Left ventricle myocardium inferior (tissue), 1 donor: ENCODE results near the gene SLC35A2. TPM values are rescaled to one million over a fixed set of nuclear protein-coding genes. Genes with fewer than 3 reads are reported as not detected.

Experiments
- DNase-seq: peaks from one replicate; pipeline ENCODE4 v3.0.0-alpha.2; 2020
- H3K27ac ChIP-seq: fragments of 200-600 bp; replicated peaks from 2 replicates; pipeline ENCODE4 v1.8.0; 2021
- H3K27me3 ChIP-seq: fragments of 200-600 bp; 2 replicates; pipeline ENCODE4 v1.8.0; 2021; ENCODE audit warnings: low read depth
- H3K36me3 ChIP-seq: fragments of 200-600 bp; 2 replicates; pipeline ENCODE4 v1.8.0; 2021
- H3K4me1 ChIP-seq: fragments of 200-600 bp; 2 replicates; pipeline ENCODE4 v1.8.0; 2021
- H3K4me3 ChIP-seq: fragments of 200-600 bp; 2 replicates; pipeline ENCODE4 v1.8.0; 2021; ENCODE audit warnings: mild to moderate bottlenecking, moderate library complexity
- H3K9me3 ChIP-seq: fragments of 200-600 bp; replicated peaks from 2 replicates; pipeline ENCODE4 v1.8.0; 2021
- intact Hi-C: fragments of 100-400 bp; cut with micrococcal nuclease; formaldehyde crosslinking; loops from one replicate; pipeline ENCODE4 v1.11.0; 2022
- total RNA-seq: library from RNA; stranded (reverse); fragmentation: NEBNext Ultra II Directional; extraction: Animal tissue kit (Norgen Biotek cat#: 25700); gene quantifications from one replicate; pipeline ENCODE4 v1.2.1, GENCODE V29; 2021
- TF ChIP-seq, protein P1 (sequence below): fragments of 200-600 bp; IDR thresholded peaks from 2 replicates; pipeline ENCODE4 v1.8.0; 2021; ENCODE audit warnings: antibody characterized with exemption, mild to moderate bottlenecking, borderline replicate concordance
- donor health status: DM: no; HTN: yes; CAD: no; lungs with severe emphysema.

The SLC35A2 gene
- total RNA-seq, 1 donor from 2014 or later = 10.4 TPM

GRCh38 chrX:48897625-48898306 is 13.7 kb downstream of the SLC35A2 start, which contains the start of the genes PQBP1 and TIMM17B:
Gene PQBP1, plus strand, starts transcription at chrX:48897930. Its CDS starts 580 bp downstream, at chrX:48898510.
Gene TIMM17B, minus strand, starts transcription at chrX:48897768. Its CDS starts 19 bp downstream, at chrX:48897749.
- Histone ChIP-seq H3K36me3 (peaks cover 36% of the 10 kb centered on the region), H3K4me1 (peaks cover 24% of the 10 kb centered on the region), H3K27me3 (no peaks in the 10 kb centered on the region), H3K9me3 (no peaks in the 10 kb centered on the region), H3K27ac (peak within 1 kb of the TSS; percentile 94), H3K4me3 (peak within 1 kb of the TSS; percentile 82)
- intact Hi-C loops = no loop called here
- TF ChIP-seq, protein P1, sequence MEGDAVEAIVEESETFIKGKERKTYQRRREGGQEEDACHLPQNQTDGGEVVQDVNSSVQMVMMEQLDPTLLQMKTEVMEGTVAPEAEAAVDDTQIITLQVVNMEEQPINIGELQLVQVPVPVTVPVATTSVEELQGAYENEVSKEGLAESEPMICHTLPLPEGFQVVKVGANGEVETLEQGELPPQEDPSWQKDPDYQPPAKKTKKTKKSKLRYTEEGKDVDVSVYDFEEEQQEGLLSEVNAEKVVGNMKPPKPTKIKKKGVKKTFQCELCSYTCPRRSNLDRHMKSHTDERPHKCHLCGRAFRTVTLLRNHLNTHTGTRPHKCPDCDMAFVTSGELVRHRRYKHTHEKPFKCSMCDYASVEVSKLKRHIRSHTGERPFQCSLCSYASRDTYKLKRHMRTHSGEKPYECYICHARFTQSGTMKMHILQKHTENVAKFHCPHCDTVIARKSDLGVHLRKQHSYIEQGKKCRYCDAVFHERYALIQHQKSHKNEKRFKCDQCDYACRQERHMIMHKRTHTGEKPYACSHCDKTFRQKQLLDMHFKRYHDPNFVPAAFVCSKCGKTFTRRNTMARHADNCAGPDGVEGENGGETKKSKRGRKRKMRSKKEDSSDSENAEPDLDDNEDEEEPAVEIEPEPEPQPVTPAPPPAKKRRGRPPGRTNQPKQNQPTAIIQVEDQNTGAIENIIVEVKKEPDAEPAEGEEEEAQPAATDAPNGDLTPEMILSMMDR = no peak
- peak; percentile 89 for DNase-seq

GRCh38 chrX:48897157-48897624 is 14.3 kb downstream of the SLC35A2 start:
- Histone ChIP-seq H3K4me1 (peaks cover 25% of the 10 kb centered on the region), H3K27me3 (no peaks in the 10 kb centered on the region), H3K27ac (peak overlapping the region; percentile 94), H3K4me3 (peak overlapping the region; percentile 82), H3K36me3 (peaks cover 30% of the 10 kb centered on the region), H3K9me3 (no peaks in the 10 kb centered on the region)
- intact Hi-C loops = no loop called here
- TF ChIP-seq, protein P1 = no peak
- peak; percentile 60 for DNase-seq

- Histone ChIP-seq H3K4me3 (peak overlapping the region; percentile 82), H3K9me3 (no peaks in the 10 kb centered on the region), H3K4me1 (peaks cover 30% of the 10 kb centered on the region), H3K27me3 (no peaks in the 10 kb centered on the region), H3K36me3 (peaks cover 24% of the 10 kb centered on the region), H3K27ac (peak overlapping the region; percentile 94)
- DNase-seq = no peak
- TF ChIP-seq, protein P1 = no peak
- intact Hi-C loops = no loop called here
Measured at GRCh38 chrX:48896611-48897011, 14.8 kb downstream of the SLC35A2 start.

GRCh38 chrX:48894891-48895290 is 16.6 kb downstream of the SLC35A2 start:
- TF ChIP-seq, protein P1 = no peak
- Histone ChIP-seq H3K9me3 (no peaks in the 10 kb centered on the region), H3K4me3 (no peak overlapping the region), H3K27ac (no peak overlapping the region), H3K27me3 (no peaks in the 10 kb centered on the region), H3K4me1 (peaks cover 30% of the 10 kb centered on the region), H3K36me3 (peaks cover 19% of the 10 kb centered on the region)
- no peak for DNase-seq
- intact Hi-C loops = no loop called here

DNA sequence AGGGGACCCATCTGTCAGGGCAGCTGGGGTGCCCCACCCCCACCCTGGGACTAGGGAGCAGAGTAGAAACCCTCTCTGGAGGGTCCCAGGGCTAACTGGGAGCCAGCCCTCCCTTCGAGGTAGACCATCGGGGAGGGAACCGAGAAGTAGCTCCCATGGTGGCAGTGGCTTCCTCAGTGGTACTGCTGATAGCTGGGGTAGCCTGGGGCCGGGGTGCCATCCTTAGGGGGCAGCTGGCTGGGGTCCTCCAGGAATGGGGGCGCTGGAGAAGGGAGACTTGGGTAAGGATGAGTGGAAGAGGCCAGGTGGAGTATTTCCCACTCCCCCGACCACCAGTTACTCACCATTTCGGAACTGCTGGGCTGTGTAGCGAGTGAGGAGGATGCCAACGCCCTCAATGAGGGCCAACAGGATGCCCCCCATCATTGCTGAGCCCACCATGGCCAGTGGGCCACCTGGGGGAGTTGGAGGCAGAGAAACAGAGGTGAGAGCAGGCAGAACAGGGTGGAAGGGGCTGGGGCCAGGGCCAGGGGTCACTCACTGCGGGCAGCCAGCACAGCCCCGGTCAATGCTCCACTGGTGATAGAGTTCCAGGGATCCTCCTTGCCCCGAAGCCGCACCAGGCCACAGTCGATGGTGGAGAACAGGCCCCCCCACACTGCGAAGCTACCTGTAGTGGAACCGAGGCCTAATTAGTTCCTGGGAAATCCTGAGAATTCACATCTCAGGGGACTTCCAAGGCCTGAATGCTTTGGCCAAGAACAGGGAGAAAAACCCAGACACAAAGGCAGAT is 17.7 kb downstream of the SLC35A2 start:
- no peak for DNase-seq
- Histone ChIP-seq H3K4me1 (peaks cover 20% of the 10 kb centered on the region), H3K27ac (no peak overlapping the region), H3K36me3 (peaks cover 14% of the 10 kb centered on the region), H3K27me3 (no peaks in the 10 kb centered on the region), H3K4me3 (no peak overlapping the region), H3K9me3 (no peaks in the 10 kb centered on the region)
- TF ChIP-seq, protein P1 = no peak
- intact Hi-C loops = no loop called here
